ENCODE data around the gene XRCC3. TPM values are rescaled to one million over a fixed set of nuclear protein-coding genes. Genes with fewer than 3 reads are reported as not detected.

Gene XRCC3
- total RNA-seq, 1 donor from 2014 or later, result 5.2 TPM

DNA sequence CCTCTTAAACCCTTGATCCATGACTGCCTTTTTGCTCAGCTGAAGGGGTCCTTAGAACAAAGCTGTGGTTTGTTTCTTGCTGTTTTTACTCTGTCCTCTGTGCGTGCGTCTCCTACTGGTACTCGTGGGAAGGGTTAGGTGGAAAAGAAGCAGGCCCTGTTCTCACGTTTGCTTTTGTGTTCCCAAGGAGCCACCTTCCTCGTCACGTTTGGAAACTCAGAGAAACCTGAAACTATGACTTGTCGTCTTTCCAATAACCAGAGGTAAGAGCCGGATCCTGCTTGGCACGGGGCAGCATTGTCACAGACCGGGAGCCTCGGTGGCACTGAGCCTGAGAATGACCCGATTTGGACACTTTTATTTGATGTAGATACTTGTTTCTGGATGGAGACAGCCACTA lies 13.5 kb upstream of the XRCC3 start:
- Mint-ChIP-seq H3K27ac (ENCODE audit: unreplicated experiment) (no peak overlapping the region), H3K36me3 (ENCODE audit: low read depth, unreplicated experiment) (peaks cover 25% of the 10 kb centered on the region)

DNA sequence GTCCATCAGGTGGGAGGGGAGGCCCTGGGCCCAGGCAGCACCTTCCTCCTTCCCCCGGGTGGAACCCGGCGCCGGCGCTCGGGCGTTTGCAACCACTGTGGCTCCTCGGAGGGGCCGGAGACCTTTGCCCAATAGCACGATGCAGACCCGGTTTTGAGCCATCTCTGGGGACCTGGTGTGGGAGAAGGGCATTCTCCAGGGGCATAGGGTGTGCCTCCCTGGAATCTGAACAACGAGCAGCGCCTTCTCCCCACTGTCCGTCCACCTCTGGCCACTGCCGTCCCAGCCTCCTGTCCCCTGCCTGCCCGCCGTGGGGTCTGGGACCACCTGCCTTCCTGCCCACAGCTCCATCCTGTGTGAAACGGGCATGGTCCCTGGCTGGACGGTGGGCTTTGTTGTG lies 12.9 kb upstream of the XRCC3 start:
- Histone ChIP-seq H3K4me1 (ENCODE audit: insufficient read depth, low read length) (peaks cover 13% of the 10 kb centered on the region), H4K20me1 (ENCODE audit: insufficient read depth, low read length) (peaks cover 64% of the 10 kb centered on the region), H3K27ac (ENCODE audit: low read depth, low read length) (no peak overlapping the region), H3K9me3 (ENCODE audit: insufficient read depth, low read depth, low read length) (no peaks in the 10 kb centered on the region), H3K36me3 (ENCODE audit: insufficient read depth, low read length) (peaks cover 9% of the 10 kb centered on the region), H3K79me2 (ENCODE audit: insufficient read depth, low read length) (peaks cover 40% of the 10 kb centered on the region), H3K9ac (ENCODE audit: low read length) (no peak overlapping the region), H3K4me2 (ENCODE audit: low read length) (no peak overlapping the region), H3K27me3 (ENCODE audit: insufficient read depth, low read length) (no peaks in the 10 kb centered on the region), H2AFZ (ENCODE audit: low read depth, low read length) (no peak overlapping the region), H3K4me3 (ENCODE audit: insufficient read depth, low read depth, low read length) (no peak overlapping the region)
- Mint-ChIP-seq H3K4me1 (ENCODE audit: low read depth, unreplicated experiment) (peaks cover 7% of the 10 kb centered on the region), H3K36me3 (ENCODE audit: low read depth, unreplicated experiment) (peaks cover 23% of the 10 kb centered on the region), H3K9me3 (ENCODE audit: unreplicated experiment) (no peaks in the 10 kb centered on the region), H3K4me3 (ENCODE audit: unreplicated experiment) (no peak overlapping the region), H3K27ac (ENCODE audit: unreplicated experiment) (no peak overlapping the region), H3K27me3 (ENCODE audit: low read depth, unreplicated experiment) (no peaks in the 10 kb centered on the region)
- DNase-seq (ENCODE audit: low read depth) (no peak), FAIRE-seq (no peak)
- TF ChIP-seq EZH2 (IDR thresholded peaks at IDR 0.05; ENCODE audit: insufficient read depth, low read length), result no peak
- TF ChIP-seq, protein P1, sequence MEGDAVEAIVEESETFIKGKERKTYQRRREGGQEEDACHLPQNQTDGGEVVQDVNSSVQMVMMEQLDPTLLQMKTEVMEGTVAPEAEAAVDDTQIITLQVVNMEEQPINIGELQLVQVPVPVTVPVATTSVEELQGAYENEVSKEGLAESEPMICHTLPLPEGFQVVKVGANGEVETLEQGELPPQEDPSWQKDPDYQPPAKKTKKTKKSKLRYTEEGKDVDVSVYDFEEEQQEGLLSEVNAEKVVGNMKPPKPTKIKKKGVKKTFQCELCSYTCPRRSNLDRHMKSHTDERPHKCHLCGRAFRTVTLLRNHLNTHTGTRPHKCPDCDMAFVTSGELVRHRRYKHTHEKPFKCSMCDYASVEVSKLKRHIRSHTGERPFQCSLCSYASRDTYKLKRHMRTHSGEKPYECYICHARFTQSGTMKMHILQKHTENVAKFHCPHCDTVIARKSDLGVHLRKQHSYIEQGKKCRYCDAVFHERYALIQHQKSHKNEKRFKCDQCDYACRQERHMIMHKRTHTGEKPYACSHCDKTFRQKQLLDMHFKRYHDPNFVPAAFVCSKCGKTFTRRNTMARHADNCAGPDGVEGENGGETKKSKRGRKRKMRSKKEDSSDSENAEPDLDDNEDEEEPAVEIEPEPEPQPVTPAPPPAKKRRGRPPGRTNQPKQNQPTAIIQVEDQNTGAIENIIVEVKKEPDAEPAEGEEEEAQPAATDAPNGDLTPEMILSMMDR (IDR thresholded peaks at IDR 0.05; ENCODE audit: insufficient read depth, low read depth, low read length), result no peak

More for the DNA sequence above, 13.5 kb upstream of the XRCC3 start:
- Histone ChIP-seq H3K4me2 (ENCODE audit: low read length) (no peak overlapping the region), H4K20me1 (ENCODE audit: insufficient read depth, low read length) (peaks cover 68% of the 10 kb centered on the region), H3K9me3 (ENCODE audit: insufficient read depth, low read depth, low read length) (no peaks in the 10 kb centered on the region), H3K9ac (ENCODE audit: low read length) (no peak overlapping the region), H3K79me2 (ENCODE audit: insufficient read depth, low read length) (peaks cover 34% of the 10 kb centered on the region), H3K4me3 (ENCODE audit: insufficient read depth, low read depth, low read length) (no peak overlapping the region), H3K27me3 (ENCODE audit: insufficient read depth, low read length) (no peaks in the 10 kb centered on the region), H3K27ac (ENCODE audit: low read depth, low read length) (no peak overlapping the region), H3K4me1 (ENCODE audit: insufficient read depth, low read length) (peaks cover 7% of the 10 kb centered on the region), H3K36me3 (ENCODE audit: insufficient read depth, low read length) (peaks cover 15% of the 10 kb centered on the region), H2AFZ (ENCODE audit: low read depth, low read length) (no peak overlapping the region)
- DNase-seq (ENCODE audit: low read depth) (no peak), FAIRE-seq (no peak)
- TF ChIP-seq EZH2 (IDR thresholded peaks at IDR 0.05; ENCODE audit: insufficient read depth, low read length), result no peak
- TF ChIP-seq, protein P1 (IDR thresholded peaks at IDR 0.05; ENCODE audit: insufficient read depth, low read depth, low read length), result no peak
- H3K4me3 Mint-ChIP-seq (ENCODE audit: unreplicated experiment), result no peak overlapping the region
- H3K27me3 Mint-ChIP-seq (ENCODE audit: low read depth, unreplicated experiment), result no peaks in the 10 kb centered on the region
- H3K4me1 Mint-ChIP-seq (ENCODE audit: low read depth, unreplicated experiment), result peaks cover 6% of the 10 kb centered on the region
- no peaks in the 10 kb centered on the region for H3K9me3 Mint-ChIP-seq (ENCODE audit: unreplicated experiment)

DNA sequence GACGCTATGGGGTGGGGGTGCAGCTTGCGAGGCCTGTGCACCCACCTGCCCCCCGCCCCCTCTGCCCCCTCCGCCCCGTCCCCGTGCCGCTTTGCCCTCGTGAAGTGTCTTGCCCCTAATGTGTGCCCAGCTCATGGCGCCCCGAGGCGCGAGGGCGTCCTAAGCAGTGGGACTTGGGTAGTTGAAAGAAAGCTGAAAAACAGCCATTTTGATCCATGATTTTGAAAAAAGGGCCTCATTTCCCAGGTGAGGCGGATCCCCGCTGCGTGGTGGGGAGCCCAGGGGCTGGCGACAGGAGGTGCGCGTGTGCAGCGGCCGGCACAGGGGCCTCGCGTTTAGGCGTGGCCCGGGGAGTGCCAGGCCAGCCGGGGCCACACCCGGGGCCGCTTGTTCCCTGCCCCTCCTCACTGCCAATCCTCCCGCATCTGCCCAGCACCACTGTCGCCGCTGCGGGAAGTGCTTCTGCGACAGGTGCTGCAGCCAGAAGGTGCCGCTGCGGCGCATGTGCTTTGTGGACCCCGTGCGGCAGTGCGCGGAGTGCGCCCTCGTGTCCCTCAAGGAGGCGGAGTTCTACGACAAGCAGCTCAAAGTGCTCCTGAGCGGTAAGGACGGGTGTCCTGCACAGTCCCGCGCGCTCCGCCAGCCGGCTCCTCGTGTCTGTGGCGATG lies 12.2 kb upstream of the XRCC3 start:
- H3K4me3 Mint-ChIP-seq (ENCODE audit: unreplicated experiment), result no peak overlapping the region
- Histone ChIP-seq H3K36me3 (ENCODE audit: insufficient read depth, low read length) (peaks cover 9% of the 10 kb centered on the region), H3K9me3 (ENCODE audit: insufficient read depth, low read depth, low read length) (no peaks in the 10 kb centered on the region), H3K79me2 (ENCODE audit: insufficient read depth, low read length) (peaks cover 46% of the 10 kb centered on the region), H2AFZ (ENCODE audit: low read depth, low read length) (no peak overlapping the region), H3K9ac (ENCODE audit: low read length) (no peak overlapping the region), H3K27ac (ENCODE audit: low read depth, low read length) (no peak overlapping the region), H3K4me1 (ENCODE audit: insufficient read depth, low read length) (peaks cover 18% of the 10 kb centered on the region), H4K20me1 (ENCODE audit: insufficient read depth, low read length) (peaks cover 67% of the 10 kb centered on the region), H3K27me3 (ENCODE audit: insufficient read depth, low read length) (no peaks in the 10 kb centered on the region), H3K4me2 (ENCODE audit: low read length) (no peak overlapping the region), H3K4me3 (ENCODE audit: insufficient read depth, low read depth, low read length) (no peak overlapping the region)
- no peaks in the 10 kb centered on the region for H3K27me3 Mint-ChIP-seq (ENCODE audit: low read depth, unreplicated experiment)
- DNase-seq (ENCODE audit: low read depth), result no peak
- H3K27ac Mint-ChIP-seq (ENCODE audit: unreplicated experiment), result no peak overlapping the region
- peaks cover 19% of the 10 kb centered on the region for H3K36me3 Mint-ChIP-seq (ENCODE audit: low read depth, unreplicated experiment)
- H3K4me1 Mint-ChIP-seq (ENCODE audit: low read depth, unreplicated experiment), result peaks cover 11% of the 10 kb centered on the region
- H3K9me3 Mint-ChIP-seq (ENCODE audit: unreplicated experiment), result no peaks in the 10 kb centered on the region
- no peak for FAIRE-seq
- no peak for TF ChIP-seq EZH2 (IDR thresholded peaks at IDR 0.05; ENCODE audit: insufficient read depth, low read length)
- TF ChIP-seq, protein P1 (IDR thresholded peaks at IDR 0.05; ENCODE audit: insufficient read depth, low read depth, low read length), result no peak
